HG02678 (cell line): ENCODE measurements around the gene FBXW4.

ENCODE experiments used
- ATAC-seq: cut with Tn5 transposase; IDR thresholded peaks from one replicate; pipeline ENCODE4 v1.9.1; 2021; ENCODE audit warnings: mild to moderate bottlenecking, moderate library complexity; ENCODE audit not compliant: unreplicated experiment

Gene FBXW4

DNA sequence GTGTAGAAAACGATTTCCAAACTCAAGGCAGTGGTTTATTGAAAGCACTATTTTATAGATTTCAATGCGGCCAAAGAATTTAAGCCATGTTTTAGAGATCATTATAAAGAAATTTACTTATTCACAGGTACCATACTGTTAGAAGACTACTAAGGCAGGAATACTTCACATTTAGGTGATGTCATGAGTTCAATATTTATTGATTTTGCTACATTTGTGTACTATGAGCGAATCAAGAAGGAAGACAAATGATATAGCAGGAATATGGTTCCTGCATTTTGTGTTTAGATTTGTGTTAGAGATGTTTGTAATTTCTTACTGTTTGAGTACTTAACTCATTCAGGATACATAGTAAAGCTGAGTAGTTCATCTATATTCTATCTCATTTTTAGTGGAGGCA, 1.7 kb upstream of the FBXW4 start:
- no peak for ATAC-seq

DNA sequence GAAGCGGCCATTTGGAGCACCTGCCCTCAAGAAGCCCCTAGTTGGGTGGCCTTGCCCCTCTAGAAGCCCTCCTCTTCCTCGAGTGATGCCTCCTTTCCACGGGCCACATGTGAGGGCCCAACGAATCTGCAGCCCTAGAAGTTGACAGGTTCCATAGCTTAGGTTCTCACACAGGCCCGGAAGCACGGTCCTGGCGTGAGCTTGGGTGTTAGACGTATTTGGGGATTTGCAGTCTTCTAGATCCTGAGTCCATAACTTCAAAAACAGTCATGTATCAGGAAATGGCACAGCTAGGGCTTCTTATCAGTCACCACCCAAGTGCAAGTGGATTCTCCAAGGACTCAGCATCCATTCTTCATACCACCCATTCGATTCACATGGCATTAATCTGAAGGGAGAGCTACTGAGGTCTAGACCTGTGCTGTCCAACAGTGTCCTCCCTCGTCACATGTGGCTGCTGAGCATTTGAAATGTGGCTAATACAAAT, 477 bp upstream of the FBXW4 start:
- ATAC-seq, result no peak

DNA sequence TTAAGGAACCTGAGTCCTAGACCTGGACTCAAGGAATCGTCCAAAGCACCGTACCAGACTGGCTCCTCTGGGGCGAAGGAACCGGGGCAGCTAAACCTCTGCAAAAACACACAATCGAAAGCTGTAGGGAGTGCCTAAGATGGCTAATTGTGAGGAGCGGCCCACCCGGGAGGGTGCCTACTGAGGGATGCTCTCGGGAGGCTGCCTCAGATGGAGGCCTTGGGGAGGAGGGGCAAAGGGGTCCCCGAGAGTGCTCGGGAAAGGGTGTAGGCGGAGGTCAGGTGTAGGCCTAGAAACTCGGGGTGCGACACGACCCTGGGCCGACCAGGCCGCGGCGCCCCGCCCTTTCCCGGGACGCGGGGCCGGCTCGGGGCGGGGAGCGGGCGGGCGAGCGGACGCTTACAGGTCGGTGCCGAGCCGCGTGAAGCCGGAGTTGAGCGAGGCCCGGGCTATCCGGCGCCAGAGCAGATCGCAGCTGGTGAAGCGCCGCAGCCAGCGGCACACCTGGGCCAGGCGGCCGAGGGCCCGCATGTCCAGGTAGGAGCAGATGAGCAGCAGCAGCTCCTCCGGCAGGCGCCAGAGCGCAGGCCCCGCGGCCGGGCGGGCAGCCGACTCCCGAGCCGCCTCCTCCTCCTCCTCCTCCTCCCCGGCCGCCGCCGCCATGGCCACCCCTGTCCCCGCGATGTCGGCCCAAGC, 844 bp downstream of the FBXW4 start:
- ATAC-seq, result peak; percentile 62

DNA sequence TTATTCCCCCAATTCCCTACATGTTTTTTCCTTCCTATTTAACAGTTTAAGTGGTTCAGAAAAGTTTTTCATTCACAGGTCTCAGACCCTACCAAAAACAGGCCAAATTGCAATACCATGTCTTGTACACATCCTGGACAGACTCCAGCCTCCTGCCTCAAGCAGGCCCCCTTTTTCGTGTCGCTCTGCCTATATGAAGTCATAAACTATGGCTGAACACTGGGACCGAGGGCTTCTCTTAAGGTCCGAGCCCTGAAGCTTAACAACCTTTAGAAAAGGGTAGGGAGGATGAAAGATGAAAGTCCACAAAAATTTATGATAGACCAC, 1.4 kb downstream of the FBXW4 start:
- ATAC-seq, result peak; percentile 17

DNA sequence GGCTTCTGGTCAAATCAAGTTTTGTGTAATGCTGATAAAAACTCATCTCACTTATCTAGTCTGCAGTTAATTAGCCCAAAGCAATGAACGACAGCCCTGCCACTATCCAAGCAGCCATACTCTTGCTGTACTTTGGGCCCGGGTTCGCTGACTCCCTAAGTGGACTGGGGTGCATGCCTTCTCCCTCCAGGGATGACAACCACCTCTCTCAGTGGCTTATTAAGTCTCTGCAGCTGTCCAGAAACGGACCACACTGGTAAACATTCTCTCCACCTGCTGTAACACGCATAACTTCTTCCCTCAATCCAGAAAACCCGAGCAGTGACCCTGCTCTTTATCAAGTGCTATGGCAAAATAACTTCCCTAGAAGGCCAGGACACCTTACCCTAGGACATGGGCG, 3.9 kb downstream of the FBXW4 start:
- ATAC-seq, result no peak

DNA sequence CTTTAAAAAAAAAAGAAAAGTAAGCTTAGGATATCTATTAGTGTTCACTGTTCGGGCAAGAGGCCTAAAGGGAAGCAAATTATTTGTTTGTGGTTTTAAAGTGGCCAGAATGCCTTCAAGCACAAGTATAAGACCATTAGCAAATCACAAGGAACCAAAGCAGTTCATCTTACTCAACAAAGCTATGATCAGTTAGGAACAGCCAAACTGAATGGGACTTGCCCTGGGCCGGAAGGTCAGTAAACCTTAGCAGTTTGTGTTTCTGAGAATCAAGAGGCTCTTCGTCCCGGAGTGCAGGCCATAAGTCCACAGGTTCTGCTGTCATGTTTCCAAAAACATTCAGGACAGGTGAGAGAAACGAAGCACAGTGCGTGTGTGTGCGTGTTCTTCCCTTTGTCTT, 4.5 kb downstream of the FBXW4 start:
- ATAC-seq, result no peak

DNA sequence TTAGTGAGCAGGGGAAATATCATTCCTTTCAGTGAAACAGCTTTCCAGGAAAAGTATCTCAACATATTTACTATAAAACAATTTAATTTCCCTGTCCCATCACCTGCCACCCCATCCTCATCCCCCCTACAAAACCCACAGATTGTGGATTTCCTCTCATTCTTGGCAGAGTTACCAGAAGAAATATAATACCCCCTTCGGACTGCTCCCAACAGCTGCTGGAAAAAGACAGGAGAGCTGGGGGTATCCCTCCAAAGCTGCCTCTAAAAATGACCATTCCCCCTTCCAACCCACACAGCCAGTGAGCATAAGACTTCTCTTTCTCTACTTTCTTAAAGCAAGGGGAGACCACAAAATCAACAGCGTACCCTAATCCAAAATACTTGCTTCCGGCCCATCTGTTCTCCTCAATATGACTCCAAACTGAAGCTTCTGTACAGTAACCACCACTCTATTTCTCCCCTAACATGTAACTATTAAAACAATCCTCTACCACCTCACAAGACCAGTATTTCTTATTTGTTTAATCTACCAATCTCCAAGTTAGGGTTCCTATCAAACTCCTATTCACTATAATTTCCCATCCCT, 7.8 kb downstream of the FBXW4 start:
- ATAC-seq, result no peak

DNA sequence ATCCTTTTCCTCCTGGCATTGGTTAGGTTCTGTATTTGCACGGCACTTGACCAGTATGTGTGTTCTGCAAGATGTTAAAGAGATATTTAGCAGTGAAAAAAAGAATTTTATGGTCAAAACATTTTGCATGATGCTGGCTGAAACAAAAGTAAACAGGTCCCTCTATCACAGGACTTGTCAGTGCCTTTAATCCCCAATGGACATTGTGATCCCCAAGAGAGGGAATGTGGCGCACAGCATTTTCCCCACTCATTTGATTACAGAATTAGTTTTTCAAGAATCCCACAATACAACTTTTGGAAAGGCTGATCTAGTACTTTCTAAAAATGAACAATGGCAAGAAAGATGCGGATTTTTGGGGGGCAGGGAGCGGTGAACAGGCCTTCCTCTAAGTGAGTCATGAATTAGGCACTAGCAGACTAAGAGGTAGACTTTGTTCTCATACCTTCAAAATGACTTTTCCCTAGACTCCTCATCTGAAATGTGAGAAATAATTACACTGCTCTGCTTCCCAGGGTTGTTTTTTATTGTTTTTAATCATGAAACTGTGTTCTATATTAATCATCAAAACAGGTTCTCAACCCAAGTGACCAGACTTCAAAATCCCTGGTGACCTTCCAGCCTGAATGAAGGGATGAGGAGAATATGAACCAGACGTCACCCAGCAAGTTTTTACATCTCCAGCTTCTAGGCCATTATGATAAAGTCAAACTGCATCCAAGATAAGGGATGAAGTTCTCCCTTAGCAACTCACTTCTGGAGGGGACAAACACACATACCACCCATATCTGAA, 8.6 kb downstream of the FBXW4 start:
- ATAC-seq, result no peak

DNA sequence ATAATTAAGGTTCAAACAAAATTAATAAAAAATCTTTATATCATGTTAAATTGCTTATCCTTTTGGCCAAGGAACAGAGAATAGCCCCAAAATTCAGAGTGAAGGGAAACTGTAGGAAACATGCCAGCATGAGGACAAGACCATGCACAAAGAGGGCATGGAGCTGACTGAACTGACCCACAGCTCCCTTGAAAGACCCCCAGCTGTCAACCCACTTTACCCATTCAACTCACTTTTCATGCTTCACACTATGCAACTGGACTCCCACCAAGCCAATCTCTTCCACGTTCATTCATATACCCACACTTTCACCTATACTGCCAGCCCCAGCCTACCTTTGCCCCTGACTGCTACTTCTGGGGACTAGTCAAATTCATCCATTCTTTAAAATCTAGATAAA, 10.2 kb downstream of the FBXW4 start:
- ATAC-seq, result no peak

DNA sequence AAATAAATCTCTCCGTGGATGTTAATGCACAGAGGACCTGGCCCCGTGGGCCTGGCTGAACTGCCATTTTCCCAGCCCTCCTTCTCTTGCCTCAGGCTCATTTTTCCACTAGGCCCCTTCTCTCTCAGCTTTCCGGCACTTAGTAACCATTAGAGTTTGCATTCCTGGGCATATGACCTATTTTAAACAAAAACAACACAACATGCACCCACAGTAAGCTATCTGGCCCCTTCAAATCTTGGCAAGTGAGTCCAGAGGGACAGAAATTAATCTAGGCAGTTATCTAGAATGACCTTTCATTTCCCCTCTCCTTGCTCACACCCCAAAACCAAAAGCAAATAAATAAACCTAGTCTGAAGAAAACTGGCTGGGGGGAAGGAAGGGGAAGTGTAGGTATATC, 11.7 kb downstream of the FBXW4 start:
- no peak for ATAC-seq

DNA sequence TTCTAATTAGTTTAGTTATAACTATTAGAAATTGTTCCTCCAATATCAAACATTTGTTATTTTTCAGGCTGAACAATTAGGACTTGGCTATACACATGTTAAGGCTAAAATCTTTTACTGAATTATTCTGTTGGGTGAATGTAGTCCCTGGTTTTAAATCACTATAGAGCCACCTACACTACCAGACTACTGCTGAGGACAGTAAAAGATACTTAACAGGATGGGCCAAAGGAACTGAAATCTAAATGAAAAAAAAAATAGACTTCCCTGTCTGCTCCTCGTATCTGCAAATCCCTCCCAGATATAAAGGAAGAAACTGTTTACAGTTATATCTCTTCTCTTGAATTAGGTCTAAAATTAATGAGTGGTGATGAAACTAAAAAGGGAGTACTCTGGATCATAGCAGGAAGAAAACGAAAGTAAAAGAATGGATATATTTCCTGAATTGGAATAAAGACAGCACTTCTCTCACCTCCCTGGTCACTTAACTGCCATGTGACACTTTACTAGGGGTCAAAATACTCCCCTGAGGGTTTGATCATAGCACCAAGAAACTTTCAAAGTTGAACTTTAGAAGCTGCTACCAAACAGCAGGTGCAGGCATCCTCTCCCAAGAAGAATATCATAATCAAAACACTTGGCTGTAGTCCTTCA, 12.7 kb downstream of the FBXW4 start:
- no peak for ATAC-seq

DNA sequence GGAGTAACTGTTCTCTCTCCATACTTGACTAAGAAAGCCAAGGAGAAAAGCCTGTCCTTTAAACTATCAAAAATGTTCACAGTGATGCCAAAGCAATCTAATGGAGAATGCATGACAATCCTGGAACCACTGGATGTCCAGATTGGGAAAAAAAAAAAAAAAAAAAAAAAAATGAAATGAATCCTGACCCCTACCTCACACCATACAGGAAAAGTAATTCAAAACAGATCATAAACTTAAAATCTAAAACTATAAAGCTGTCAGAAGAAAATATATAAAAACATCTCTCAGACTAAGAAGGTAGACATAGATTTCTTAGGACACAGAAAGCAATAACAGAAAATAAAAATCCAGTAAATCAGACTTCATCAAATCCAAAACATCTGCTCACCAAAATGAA, 18.4 kb downstream of the FBXW4 start:
- ATAC-seq, result no peak

DNA sequence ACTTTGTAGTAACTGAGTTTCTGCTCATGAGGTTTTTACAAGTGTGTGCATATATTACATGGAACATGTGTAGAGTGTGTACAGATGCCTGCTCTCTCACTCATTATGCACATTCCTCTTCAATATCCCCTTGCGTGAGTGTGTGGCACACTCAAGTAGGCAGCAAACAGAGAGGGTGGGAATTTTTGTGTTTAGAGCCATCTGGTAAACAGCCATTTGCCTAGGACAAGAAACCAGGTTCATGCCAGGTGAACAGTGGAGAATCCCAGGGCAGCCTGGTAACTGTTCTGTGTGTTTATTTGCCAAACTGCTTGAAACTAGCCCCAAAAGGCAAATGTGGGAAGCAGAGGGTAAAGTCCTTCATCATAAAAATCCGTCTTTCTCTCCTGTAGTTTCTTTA, 19.9 kb downstream of the FBXW4 start:
- ATAC-seq, result no peak

DNA sequence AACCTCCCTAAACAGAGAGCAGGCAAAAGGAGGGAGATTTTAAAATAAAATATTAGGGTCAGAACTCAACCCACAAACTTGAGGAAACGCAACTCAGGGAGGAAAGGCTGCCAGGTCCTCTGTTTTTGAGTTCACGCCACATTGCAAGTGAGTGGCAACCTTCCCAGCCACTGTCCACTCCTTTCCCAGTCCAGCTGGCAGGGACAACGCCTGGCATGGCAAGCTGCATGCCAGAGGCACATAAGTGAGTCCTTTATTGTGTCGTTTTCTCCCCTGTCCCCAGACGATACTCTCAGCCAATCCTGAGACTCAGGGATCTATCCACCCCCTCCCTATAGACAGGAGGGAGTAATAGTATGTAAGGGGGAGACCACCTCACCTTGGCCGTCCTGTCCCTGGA, 22.4 kb downstream of the FBXW4 start:
- no peak for ATAC-seq

DNA sequence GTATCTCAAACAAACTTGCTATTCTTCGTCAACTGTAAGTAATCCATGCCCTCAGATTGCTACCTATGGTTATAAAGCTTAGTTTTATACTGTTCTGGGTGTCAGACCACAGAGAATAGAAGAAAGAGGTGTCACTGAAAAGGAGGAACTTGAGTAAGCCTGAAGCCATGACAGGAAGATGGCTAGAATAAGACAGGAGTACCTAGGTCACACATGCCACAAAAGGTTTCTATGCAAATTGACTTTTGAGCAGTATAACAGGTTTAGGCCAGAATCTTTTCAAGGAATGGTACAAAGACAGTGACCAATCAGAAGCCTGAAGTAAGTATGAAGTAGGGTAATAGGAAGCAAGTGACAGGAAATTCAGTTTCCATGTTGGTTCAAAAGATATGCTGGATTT, 23.5 kb downstream of the FBXW4 start:
- no peak for ATAC-seq

DNA sequence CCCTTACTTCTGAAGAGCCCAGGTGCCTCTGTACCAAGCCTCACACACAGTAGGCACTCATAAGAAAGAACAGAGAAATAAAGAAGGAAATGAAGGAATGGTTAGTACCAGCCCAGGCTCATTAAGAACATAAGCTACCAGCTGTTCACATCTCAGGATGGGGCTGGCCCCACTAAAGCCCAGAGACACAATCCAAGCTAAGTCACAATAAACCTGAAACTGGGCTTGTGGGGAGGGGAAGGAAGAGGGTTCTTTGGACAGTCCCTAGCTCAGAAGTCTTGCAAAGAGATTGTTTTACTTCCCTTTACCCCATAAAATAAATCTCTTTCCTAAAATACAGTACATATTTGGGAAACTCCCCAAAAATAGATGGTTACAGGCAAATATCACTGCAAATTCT, 24.3 kb downstream of the FBXW4 start:
- no peak for ATAC-seq

DNA sequence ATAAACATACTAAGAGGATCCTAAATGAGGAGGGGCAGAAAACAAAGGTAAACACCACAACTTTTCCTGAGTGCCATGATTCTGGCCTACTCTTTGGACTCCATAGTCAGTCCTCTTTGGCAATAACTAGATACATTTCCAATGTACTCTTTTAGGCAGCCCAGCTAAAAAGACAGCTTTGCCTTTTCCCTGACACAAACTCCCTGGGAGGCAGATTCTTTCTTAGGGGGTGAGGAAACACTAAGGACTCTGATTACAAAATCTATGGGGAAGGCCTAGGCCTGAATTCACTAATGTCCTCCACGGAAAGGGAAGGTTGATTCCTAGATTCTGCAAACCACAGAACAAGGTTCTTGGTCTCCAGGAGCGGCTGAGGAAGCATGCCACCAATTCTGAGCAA, 25.8 kb downstream of the FBXW4 start:
- no peak for ATAC-seq

DNA sequence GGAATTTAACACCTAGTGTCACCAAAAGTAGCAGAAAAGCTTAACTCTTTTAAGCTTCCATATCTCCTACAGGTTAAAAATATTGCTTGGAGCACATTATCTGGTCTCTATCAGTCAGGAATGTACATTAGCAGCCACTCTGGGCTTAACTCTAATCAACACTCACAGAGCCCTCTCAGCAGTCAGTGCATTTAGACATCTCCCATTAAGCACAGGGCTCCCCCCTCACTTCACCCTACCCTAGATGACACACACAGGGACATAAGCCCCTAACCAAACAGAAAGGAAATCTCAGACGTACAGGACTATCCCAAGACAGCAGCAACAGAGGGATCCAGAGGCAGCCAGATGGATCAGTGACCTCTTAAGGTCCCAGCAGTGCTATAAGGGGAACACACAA, 26.4 kb downstream of the FBXW4 start:
- ATAC-seq, result no peak

DNA sequence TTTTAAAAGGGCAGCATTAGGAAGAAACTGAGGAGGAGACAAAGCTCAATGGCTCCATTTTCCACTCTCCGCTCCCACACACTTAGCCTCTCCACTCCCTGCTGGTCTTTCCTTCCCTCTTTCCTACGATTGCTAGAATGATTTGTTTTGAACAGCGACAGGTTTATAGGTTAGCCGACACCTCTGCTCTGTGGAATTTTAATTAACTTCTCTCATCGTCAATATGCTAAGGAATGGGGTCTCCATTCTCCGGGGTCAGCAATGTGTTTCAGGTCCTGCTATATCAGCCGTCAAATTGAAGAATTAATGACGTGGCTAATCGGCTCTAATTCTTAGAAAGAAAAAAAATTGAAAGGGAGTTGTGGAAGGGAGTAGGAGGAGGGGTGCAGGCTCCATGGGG, 28.9 kb downstream of the FBXW4 start:
- ATAC-seq, result no peak

DNA sequence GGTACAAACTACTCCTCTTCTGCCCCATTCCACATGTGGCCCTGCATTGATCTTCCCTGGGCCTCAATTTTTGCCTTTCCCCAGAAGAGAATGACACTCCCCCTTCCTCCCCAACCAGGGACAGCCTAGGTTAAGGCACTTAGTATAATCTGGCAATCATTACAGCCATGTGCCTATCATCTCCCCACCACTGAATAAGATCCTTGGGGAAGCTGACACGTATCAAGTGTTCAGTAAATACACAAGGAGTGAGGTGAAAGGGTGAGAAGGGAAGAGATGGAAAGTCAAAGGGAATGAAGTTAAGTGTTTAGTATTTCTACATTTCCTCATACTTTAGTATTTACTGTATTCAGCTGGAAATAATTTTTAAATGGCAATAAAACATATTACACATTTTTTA, 31.9 kb downstream of the FBXW4 start:
- no peak for ATAC-seq

DNA sequence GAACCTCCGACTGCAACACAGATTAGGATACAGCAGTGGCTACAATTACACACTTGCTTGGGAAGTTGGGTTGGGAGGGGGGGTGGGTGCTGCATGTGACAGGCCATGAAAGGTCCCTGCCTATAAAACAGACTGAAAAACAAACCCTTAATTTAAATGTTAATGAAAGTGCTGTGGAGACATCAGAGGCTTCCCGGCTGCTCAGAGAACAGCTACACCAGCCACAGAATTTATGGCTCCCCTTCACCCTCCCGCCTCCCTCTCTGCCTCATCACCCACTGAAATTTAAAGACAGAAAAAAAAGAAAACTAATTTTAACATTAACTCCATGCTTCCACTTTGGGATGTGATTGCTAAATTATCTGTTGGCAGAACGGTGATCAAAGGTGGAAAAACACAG, 34.7 kb downstream of the FBXW4 start:
- no peak for ATAC-seq

DNA sequence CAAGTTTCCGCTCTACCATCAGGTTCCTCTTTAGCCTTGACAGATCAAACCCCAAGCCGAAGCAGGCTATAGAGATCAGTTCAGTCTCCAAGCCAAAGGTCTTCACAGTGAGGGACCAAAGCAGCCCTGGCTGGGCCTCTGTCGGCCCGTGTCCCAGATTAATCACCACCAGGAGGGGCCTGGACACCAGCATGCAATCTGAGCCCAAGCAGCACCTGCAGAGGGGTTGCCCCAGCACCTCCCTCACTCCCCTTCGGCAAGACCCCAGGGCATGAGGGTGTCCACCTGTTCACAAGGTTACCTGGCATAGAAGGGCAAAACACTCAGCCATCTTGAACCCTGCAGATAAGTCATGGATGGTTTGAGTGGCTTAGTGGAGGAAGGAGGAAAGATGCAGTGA, 36.0 kb downstream of the FBXW4 start:
- no peak for ATAC-seq
